ACHN (cell line): ENCODE results near the gene MCRS1.
"Not testable (repeated sequence)": the region's sequence is repeated elsewhere in the genome, so short reads cannot be mapped to it uniquely, and the experiment has no call there.

Source experiments
- DNase-seq: peaks from one replicate; pipeline ENCODE4 v3.0.0-alpha.2; 2015
- in situ Hi-C: cut with HindIII; loops from 2 replicates; pipeline ENCODE4 v1.10.0; 2017; ENCODE audit warnings: low sequenced_read_pairs, low pct_ligation_motif_present, low pct_unique_long_range_greater_than_20kb

Gene MCRS1

DNA sequence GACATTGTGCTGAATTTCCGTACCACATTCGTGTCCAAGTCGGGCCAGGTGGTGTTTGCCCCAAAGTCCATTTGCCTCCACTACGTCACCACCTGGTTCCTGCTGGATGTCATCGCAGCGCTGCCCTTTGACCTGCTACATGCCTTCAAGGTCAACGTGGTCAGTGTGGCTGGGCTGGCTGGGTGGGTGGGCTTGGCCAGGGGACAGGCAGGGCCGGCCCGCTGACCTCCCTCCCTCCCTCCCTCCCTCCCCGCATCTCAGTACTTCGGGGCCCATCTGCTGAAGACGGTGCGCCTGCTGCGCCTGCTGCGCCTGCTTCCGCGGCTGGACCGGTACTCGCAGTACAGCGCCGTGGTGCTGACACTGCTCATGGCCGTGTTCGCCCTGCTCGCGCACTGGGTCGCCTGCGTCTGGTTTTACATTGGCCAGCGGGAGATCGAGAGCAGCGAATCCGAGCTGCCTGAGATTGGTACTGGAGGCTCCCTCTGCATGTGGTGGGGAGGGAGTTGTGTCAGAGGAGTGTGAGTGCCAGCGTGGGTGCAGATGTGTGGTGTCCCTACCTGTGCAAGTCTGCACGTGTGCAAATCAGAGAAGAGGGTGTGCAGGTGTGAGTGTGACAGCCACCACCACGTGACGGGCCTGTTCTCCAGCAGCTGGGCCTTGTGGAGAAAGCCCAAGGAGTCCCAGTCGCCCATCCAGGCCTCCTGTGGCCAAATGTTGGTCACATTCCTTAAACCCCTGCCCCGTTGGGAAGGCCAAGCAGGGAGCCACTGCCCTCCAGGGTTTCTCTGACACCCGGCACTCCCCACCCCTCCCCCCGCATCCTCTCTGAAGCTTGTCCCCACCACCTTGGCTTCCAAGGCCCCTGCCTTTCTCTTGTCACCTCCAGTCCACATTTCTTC, 23.8 kb downstream of the MCRS1 start:
- no peak for DNase-seq
- in situ Hi-C loops = no loop called here

DNA sequence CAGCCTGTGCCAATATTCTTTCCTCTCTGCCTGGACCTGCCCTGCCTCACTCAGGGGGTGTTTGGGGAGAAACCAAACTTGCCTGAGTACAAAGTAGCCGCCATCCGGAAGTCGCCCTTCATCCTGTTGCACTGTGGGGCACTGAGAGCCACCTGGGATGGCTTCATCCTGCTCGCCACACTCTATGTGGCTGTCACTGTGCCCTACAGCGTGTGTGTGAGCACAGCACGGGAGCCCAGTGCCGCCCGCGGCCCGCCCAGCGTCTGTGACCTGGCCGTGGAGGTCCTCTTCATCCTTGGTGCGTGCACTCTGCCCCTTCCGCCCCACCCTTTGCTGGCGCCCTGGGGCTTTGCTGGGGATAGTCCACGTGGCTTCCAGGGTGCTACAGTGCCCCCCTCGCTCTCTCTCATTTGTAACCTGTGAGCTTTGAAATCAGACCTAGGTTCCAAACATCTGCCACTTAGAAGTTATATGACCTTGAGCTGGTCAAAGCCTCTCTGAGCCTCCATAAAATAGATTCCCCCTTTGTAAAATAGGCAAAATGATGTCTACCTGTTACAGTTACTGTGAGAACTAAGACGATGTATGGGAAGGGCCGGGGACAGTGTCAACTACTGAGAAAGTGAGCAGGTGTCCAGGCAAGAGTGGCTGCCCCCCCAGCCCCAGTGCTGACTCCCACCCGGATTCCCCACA, 24.6 kb downstream of the MCRS1 start:
- in situ Hi-C loops = no loop called here
- DNase-seq = no peak

DNA sequence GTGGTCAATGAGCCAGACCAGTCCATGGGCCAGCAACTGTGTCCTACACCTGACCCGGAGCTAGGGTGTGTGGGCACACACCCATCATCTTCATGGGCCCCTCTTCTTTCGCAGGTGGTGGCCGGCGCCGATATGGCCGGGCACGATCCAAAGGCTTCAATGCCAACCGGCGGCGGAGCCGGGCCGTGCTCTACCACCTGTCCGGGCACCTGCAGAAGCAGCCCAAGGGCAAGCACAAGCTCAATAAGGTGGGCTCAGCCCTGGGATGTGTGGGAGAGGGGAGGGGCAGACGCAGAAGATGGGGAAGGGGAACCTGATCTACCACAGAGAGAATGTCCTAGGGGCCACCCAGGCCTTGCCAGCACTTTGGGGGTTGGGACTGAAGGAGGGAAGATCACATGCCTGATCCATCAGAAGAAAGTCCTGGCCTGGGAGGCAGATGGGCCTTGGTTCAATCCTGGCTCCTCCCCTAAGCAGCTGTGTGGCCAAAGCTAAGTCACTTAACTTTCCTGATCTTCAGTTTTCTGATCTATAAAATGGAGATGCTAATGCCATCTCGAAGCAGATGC, 25.3 kb downstream of the MCRS1 start:
- in situ Hi-C loops = no loop called here
- no peak for DNase-seq

DNA sequence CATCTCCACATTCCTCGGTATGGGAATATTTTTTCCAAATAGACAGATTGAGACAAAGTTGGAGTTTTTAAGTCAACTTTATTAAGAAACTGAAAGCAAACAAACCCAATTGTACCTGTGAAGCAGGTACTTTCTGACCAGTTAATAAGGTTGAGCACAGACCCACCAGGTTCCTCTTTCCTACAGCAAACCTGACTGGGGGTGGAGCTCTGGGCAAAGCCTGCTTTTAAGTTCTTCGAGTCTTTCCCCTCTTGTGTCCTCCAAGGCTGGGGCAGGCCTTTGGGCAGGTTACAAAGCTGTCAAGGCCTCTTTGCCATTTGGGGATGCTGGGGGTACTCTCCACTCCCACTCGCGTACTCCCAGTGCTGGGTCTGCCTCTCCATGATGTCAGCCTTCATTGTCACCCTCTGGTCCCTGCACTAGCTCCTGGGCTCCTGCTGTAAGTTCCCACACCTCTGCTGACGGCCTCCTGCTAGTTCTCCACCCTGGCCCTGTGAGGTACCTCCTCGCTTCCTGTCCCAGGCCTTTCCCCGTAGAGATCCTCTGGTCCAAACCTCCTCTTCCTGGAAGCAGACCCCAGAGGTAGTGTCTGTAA, 25.9 kb downstream of the MCRS1 start:
- no peak for DNase-seq
- in situ Hi-C loops = no loop called here

DNA sequence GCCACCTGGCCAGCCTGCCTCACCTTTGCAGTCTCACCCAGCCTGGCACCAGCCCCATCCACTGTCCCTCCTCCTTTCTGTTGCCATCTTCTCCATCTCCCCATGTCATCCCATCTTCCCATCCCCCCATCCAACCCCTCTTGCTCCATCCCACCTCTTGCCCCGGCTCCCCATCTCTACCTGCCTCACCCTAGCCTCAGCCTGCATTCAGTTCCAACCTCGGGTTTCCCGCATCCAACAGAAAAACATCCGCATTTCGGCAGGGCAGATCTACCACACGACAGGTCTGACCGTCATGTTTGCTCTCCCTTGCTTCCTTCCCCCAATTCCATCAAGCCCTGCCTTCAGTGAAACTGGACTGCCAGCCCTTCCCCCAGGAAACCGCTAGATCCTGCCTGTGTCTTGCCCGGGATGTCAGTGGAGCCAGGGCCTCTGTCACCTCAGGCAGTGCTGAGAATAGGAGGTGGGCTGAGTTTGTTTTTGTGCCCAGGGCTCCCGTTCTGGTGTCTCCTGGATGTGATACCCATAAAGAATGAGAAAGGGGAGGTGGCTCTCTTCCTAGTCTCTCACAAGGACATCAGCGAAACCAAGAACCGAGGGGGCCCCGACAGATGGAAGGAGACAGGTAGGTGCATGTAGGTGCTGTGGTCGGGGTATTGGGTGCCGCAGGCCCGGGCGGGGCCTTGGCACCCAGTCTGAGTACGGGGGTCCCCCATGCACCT, 26.6 kb downstream of the MCRS1 start:
- in situ Hi-C loops = no loop called here
- DNase-seq = no peak

DNA sequence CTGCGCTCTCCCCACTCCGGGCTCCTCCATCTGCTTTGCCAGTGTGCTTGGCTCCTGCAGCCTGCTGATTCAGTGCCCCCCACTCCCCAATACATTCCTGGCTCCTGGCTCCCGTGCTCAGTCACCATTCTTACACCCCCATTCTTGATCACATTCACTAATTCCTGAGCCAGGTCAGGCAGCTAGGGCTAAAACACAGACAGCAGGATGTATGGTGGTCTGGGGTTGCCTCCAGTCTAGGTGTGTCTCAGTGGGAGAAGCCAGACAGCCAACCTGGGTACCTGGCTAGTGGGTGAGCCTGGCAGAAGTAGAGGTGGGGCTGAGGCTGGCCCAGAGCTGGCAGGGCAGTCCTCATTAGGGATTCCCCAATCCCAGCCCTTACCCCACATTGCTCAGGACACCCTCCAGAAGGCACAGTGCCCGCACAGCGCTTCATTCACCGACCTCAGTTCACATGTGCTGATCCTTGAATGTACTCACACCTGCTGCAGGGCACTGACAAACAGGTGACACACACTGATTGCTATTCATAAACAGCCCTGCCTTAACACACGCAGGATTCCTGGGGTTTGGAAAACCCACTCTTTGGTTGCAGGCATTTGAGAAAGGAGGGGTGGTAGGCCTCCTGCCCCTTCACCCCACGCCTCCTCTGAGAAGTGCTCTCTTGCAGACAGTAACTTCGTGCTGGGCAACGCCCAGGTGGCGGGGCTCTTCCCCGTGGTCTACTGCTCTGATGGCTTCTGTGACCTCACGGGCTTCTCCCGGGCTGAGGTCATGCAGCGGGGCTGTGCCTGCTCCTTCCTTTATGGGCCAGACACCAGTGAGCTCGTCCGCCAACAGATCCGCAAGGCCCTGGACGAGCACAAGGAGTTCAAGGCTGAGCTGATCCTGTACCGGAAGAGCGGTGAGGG, 27.5 kb downstream of the MCRS1 start:
- DNase-seq = no peak
- in situ Hi-C loops = no loop called here

DNA sequence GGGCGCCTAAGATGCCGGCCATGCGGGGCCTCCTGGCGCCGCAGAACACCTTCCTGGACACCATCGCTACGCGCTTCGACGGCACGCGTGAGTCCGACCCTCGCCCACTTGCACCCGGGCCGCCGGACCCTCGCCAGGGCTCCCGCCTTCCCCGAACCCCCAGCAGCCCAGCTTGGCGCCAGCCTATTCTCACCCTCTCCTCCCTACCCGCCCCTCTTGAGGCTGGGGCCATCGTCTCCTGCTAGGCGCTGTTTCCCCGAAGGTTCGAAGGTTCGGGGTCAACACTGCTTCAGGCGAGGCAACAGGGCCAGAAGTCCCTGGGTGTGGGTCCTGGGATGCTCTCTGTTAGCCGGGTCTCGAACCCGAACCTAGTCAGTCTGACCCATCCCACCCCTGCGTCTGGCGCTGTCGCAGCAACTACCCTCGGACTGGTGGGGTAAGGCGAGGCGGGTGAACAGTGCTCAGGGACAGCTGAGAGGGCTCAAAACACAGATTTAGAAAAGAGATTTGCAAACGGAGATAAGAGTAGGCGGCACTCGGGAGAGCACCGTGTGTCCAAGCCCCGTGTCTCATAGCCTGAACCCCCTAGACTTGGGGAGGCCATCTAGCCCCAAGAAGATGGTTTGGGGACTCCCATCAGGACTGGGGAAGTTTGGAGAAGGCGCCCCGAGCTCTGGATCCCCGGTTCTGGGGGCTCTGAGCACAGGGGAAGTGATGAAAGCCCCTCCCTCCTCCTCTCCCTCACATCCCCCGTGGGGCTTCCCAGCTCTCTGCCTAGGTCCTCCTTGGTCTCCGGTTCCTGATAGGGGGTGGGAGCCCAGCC, 28.3 kb downstream of the MCRS1 start:
- DNase-seq = no peak
- in situ Hi-C loops = no loop called here

DNA sequence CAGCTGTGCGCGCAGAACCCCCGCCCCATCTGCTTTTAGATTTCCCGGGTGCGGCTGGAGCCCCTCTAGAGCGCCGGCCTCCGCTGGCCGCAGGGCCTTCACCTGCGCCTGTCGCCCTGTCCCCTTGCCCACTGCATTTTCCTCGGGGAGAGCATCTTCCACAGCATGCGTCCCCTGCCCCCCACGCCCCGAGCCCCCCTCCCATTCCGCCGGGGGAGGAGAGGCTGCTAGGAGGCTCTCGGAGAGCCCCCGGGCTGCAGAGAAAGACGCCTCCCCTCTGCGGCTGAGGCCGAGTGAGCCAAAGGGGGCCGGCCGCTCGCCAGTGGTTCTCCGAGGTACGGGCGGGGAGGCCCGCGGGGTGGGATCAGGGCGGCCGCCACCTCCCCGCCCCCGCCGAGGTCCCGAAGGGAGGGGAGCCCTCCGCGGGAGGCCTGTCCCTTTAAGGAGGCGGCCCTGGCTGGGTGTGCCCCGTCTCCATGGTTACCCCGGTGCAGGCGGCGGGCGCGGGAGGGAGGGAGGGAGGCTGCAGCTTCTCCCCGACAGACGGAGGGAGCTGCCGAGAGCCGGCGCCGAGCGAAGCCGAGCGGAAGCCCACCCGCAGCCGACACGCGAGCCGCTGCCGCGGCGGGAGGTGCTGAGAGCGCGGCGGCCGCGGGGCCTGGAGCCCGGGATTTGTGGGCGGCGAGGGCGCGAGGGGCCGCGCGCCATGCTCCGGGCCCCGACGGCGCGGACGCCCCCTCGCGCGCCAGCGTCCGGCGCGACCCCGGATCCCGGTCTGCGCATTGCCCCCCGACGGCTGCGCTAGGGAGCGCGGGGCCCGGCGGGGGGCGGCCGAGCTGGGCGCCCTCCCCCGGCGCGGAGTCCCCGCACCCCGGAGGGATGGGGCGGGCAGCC, 29.2 kb downstream of the MCRS1 start, which contains the start of gene KCNH3:
TSS of gene KCNH3 (plus strand) at position 521 of the 894 bp plus-strand sequence. CDS start 387 bp downstream, outside the sequence.
- DNase-seq = peak; percentile 74
- in situ Hi-C loops = no loop called here

DNA sequence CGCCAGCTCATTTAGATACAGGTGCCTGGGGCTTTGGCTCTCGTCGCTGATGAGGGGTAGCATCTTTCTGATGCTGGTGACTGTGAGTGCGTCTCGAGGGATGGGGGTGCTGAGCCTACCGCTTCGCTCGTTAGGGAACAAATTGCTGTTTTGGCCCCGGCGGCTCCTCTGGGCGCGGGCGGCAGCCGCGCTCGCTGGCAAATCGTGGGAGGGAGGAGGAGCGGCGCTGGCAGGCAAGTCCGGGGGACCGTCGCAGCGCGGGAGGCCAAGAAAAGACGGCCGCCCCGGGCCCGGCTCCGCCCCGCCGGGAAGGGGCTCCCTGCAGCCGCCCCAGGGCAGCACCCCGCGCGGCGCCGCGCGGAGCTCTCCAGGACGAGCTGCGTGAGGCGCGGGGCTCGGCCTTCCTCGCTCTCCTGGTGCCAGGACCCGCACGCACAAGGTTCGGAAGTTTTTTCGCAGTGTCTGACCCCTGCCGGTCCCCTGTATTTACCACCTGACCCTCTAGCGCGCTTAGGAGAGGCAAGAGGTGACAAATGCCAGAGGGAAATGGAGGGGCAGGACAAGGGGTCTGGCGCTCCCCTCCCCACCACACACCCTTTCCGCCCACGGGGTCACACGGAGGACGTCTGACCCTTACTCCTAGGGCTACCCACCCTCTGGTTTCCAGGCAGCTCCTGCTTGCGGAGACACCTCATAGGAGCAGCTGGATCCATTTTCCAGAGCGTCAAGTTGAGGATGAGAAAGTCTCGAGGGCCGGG, 30.0 kb downstream of the MCRS1 start:
- in situ Hi-C loops = no loop called here
- peak; percentile 26 for DNase-seq

DNA sequence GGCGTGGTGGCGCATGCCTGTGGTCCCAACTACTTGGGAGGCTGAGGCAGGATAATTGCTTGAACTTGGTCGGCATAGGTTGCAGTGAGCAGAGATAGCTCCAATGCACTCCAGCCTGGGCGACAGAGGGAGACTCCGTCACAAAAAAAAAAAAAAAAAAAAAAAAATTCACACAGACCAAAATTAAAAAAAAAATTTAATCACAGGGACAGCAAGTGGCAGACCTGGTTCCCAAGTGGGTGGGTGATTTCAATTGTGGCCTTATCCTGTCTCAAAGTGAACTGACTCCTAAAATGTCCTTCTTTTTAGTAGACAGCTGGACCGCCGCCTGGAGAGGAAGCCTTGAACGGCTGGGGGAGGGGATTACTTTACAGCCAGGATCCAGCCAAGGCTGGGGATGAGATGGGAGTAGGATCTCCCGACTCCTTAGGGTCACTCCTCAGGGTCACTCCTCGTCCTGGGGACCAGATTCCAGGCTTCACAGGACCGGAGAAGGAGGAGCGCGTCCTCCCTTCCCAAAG, 30.7 kb downstream of the MCRS1 start:
- in situ Hi-C loops = no loop called here
- DNase-seq = no peak

DNA sequence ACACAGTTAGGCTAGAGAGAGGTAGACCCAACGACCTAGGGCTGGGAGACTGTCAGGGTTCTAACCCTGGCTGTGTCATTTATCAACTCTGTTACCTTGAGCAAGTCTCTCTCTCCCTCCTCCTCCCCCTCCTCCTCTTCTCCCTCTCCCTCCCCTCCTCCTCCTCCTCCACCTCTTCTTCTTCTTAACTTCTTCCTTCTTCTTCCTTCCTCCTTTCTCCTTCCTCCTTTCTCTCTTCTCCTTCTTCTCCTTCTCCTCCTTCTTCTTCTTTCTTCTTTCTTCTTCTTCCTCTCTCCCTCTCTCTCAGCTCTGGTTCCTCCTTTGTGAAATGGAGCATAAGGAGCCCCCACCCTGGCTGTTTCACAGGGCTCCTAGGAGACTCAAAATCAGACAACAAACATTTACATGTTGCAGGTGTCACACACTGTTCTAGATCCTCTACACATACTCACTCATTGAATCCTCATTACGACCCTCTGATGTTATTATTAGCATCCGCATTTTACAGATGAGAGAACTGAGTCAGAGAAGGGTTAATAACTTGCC, 31.3 kb downstream of the MCRS1 start:
- in situ Hi-C loops = no loop called here
- DNase-seq = no peak

DNA sequence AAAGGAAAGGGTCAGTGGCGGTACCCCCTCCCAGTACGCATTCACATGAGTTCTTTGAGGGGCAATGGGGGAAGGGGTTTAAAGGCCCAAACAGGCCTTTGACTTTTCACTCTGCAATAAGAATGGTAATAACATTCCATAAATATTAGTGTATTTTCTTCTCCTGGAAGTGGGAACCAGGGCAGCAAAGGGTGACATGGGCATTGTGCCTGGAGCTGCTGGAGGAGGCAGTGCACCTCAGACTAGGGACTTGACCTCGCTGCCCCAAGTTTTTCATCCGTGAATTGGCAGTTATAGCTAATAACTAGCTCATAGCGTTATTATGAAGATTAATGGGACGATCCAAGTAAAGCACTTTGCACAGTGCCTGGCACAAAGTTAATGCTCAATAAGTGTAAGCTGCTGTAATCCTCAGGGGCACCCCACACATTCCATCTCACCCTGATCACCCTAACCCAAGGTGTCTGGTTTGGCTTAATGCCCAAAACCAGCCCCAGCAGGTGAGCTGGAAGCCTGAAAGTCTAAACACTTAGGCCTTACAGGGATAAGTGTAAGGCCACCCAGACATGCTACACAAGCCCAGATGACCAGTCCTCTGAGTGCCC, 31.9 kb downstream of the MCRS1 start:
- DNase-seq = no peak
- in situ Hi-C loops = no loop called here

DNA sequence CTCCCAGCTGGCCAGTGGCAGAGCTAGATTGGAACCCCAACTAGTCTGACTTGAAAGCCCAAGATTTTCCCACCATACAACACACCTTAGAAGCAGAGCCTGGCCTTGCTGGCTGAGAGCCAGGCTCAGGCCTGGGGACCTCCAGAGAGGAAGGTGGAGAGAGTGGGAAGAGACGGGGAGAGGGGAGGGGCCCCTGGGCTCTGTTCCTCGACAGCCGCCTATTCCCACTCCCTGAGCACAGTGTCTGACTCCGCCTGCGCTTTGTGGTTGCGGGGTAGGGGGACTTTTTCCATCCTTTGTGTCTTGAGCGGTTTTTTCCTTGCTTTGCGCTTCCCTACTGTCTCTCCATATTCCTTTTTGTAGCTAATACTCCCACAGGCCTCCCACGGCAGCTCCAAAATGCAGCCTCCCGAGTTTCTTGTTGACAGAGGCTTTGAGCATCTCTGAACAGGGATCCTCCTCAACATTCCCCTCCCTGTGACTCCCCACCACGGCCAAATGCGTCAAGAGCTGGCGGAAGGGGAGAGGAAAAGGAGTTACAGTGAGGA, 33.1 kb downstream of the MCRS1 start:
- in situ Hi-C loops = no loop called here
- DNase-seq = no peak

DNA sequence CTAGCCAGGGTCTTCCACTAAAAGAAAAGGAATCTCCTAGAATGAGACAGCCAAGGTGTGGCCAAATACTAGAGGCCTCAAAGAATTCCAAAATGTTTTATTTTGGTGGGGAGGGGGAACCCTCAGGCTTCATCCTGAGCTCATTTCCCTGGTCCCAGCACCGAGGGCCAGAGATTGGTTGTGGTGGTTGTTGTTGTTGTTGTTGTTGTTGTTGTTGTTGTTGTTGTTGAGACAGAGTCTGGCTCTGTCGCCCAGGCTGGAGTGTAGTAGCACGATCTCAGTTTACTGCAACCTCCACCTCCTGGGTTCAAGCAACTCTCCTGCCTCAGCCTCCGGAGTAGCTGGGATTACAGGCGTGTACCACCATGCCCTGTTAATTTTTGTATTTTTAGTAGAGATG, 33.8 kb downstream of the MCRS1 start:
- in situ Hi-C loops, DNase-seq: not testable (repeated sequence)
